H7 (cell line): Measurements from ENCODE around the gene PCDHAC1. TPM values are rescaled to one million over a fixed set of nuclear protein-coding genes. Genes with fewer than 3 reads are reported as not detected.
"Not testable (repeated sequence)": the region's sequence is repeated elsewhere in the genome, so short reads cannot be mapped to it uniquely, and the experiment has no call there.

Source experiments
- DNase-seq: peaks from one replicate; pipeline ENCODE4 v3.0.0; 2012
- H3K27me3 ChIP-seq: 2 replicates; pipeline ENCODE4 v1.6.0; 2011; ENCODE audit warnings: mild to moderate bottlenecking, low read length; ENCODE audit not compliant: control insufficient read depth, insufficient read depth
- H3K36me3 ChIP-seq: replicated peaks from 2 replicates; pipeline ENCODE4 v1.5.1; 2011; ENCODE audit warnings: low read length; ENCODE audit not compliant: control insufficient read depth, insufficient read depth
- H3K4me3 ChIP-seq: 2 replicates; pipeline ENCODE4 v1.5.1; 2011; ENCODE audit warnings: low read depth, mild to moderate bottlenecking, control low read depth, low read length, moderate library complexity; ENCODE audit not compliant: insufficient read depth
- total RNA-seq: library from RNA; depleted of rRNA; stranded (reverse); fragments of >200 nt; shearing (Covaris generic); gene quantifications from 2 replicates; pipeline ENCODE4 v1.2.3, GENCODE V29; 2014; rRNA removed

Gene PCDHAC1, protein sequence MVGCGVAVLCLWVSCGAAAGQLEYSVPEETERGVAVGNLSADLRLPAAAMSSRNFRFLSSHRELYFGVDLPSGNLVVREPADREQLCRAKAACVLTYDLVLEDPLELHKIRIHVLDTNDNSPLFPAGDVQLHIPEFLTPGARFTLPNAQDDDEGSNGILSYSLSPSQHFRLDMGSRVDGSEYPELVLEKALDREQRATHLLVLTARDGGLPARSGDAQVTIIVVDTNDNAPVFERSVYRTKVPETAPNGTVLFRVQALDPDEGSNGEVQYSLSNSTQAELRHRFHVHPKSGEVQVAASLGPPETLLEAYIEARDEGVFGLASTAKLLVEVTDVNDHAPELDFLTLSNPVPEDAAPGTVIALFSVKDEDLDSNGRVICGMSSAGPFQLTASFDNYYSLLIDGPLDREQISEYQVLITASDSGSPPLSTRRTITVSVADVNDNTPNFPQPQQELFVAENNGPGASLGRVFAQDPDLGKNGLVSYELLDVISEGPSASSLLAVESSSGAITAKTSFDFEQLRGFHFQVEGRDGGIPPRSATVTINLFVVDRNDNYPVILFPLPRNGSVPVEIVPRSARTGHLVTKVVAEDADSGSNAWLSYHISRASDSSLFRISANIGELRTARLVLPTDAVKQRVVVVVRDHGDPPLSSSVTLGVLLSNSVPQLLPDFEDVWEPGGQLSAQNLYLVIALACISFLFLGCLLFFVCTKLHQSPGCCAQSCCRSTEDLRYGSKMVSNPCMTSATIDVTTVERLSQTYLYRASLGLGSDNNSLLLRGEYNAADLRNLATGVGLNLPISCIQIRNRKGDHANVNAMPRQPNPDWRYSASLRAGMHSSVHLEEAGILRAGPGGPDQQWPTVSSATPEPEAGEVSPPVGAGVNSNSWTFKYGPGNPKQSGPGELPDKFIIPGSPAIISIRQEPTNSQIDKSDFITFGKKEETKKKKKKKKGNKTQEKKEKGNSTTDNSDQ
- total RNA-seq: 10.3 and 17.3 TPM in 2 replicates

DNA sequence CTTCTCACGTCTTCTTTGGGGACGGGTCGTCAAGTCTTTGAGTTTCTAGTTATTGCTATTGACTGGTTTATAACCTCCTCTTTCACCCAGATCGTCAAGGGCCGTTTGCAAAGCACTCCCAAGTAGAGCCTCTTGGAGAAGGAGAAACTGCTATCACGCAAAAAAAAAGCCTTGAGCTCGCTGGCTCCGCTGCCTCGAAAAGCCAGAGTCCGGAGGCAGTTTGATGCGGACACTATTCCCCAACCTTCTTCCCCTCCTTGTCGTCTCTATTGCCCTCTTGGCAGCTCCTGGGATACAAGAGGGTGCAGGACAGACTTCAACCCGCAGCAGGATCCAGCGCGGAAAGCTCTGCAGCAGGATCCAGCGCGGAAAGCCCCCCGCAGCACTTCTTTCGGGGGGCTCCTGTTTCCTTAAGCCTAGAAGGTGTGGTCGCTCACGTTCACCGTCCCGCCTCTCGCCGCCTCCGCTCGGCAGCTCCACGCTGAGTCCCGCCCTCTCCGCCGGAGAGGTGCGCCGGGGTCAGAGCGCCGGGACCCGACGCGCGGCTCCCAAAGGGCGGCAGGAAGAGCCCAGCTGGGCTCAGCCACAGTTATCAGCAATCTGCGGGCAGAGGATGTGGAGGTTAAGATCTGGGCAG, at the start of gene PCDHAC1:
Gene PCDHAC1, plus strand, starts transcription at position 494 of the 637 bp plus-strand sequence. CDS start 594 bp downstream, outside the sequence.
- H3K27me3 ChIP-seq: peaks cover 20% of the 10 kb centered on the region
- no peaks in the 10 kb centered on the region for H3K36me3 ChIP-seq
- peak within 1 kb of the TSS; percentile 54 for H3K4me3 ChIP-seq
- peak; percentile 79 for DNase-seq

DNA sequence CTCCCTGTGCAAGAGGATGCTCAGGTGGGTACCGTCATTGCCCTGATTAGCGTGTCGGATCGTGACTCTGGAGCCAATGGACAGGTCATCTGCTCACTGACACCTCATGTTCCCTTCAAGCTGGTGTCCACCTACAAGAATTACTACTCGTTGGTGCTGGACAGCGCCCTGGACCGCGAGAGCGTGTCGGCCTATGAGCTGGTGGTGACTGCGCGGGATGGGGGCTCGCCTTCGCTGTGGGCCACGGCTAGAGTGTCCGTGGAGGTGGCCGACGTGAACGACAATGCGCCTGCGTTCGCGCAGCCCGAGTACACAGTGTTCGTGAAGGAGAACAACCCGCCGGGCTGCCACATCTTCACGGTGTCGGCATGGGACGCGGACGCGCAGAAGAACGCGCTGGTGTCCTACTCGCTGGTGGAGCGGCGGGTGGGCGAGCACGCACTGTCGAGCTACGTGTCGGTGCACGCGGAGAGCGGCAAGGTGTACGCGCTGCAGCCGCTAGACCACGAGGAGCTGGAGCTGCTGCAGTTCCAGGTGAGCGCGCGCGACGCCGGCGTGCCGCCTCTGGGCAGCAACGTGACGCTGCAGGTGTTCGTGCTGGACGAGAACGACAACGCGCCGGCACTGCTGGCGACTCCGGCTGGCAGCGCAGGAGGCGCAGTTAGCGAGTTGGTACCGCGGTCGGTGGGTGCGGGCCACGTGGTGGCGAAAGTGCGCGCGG, 49.4 kb upstream of the PCDHAC1 start:
- not testable (repeated sequence) for H3K4me3 ChIP-seq, H3K27me3 ChIP-seq, H3K36me3 ChIP-seq, DNase-seq

DNA sequence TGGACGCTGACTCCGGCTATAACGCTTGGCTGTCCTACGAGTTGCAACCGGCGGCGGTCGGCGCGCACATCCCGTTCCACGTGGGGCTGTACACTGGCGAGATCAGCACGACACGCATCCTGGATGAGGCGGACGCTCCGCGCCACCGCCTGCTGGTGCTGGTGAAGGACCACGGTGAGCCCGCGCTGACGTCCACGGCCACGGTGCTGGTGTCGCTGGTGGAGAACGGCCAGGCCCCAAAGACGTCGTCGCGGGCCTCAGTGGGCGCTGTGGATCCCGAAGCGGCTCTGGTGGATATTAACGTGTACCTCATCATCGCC, 48.9 kb upstream of the PCDHAC1 start:
- no peaks in the 10 kb centered on the region for H3K36me3 ChIP-seq
- DNase-seq: no peak
- H3K27me3 ChIP-seq: no peaks in the 10 kb centered on the region
- no peak overlapping the region for H3K4me3 ChIP-seq

DNA sequence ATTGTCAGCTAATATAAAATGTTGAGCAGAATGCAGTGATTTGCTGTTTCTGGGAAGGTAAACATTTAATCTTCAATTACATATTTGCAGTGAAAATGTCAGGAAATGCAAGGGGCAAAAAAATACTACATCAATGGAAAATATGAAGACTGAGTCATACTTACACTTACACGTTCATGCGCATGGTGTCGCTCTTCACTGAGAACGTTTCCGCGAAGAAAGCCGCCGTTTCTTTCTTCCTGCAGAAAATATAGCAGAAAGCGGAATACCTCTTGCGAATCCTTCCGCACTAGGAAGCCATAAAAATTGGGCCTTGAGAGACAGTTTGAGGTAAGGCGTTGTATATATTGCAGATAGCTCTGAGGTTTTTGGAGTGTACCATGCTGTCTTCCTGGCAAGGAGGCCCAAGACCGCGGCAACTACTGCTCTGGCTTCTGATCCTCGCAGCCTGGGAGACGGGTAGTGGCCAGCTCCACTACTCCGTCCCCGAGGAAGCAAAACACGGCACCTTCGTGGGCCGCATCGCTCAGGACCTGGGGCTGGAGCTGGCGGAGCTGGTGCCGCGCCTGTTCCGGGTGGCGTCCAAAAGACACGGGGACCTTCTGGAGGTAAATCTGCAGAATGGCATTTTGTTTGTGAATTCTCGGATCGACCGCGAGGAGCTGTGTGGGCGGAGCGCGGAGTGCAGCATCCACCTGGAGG, 44.1 kb upstream of the PCDHAC1 start, which contains the start of gene PCDHA13:
Gene PCDHA13, plus strand, starts transcription at position 236 of the 702 bp plus-strand sequence. Its CDS starts 145 bp downstream, at position 381.
- H3K4me3 ChIP-seq: peak within 1 kb of the TSS; percentile 34
- H3K36me3 ChIP-seq: no peaks in the 10 kb centered on the region
- H3K27me3 ChIP-seq: no peaks in the 10 kb centered on the region
- peak; percentile 28 for DNase-seq

DNA sequence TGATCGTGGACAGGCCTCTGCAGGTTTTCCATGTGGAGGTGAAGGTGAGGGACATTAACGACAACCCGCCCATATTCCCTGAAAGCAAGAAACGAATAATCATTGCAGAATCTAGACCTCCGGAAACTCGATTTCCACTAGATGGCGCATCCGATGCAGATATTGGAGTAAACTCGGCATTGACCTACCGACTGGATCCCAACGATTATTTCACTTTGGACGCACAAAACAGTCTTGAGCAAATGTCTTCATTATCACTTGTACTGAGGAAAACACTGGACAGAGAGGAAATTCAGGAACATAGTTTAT, 43.6 kb upstream of the PCDHAC1 start:
- H3K27me3 ChIP-seq: no peaks in the 10 kb centered on the region
- no peaks in the 10 kb centered on the region for H3K36me3 ChIP-seq
- peak; percentile 83 for DNase-seq
- peak overlapping the region; percentile 34 for H3K4me3 ChIP-seq

DNA sequence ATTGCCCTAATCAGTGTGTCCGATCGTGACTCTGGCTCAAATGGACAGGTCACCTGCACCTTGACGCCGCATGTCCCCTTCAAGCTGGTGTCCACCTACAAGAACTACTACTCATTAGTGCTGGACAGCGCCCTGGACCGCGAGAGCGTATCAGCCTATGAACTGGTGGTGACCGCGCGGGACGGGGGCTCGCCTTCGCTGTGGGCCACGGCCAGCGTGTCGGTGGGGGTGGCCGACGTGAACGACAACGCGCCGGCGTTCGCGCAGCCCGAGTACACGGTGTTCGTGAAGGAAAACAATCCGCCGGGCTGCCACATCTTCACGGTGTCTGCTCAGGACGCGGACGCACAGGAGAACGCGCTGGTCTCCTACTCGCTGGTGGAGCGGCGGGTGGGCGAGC, 42.7 kb upstream of the PCDHAC1 start:
- Histone ChIP-seq H3K27me3 (no peaks in the 10 kb centered on the region), H3K4me3 (no peak overlapping the region), H3K36me3 (no peaks in the 10 kb centered on the region)
- DNase-seq: peak; percentile 13

DNA sequence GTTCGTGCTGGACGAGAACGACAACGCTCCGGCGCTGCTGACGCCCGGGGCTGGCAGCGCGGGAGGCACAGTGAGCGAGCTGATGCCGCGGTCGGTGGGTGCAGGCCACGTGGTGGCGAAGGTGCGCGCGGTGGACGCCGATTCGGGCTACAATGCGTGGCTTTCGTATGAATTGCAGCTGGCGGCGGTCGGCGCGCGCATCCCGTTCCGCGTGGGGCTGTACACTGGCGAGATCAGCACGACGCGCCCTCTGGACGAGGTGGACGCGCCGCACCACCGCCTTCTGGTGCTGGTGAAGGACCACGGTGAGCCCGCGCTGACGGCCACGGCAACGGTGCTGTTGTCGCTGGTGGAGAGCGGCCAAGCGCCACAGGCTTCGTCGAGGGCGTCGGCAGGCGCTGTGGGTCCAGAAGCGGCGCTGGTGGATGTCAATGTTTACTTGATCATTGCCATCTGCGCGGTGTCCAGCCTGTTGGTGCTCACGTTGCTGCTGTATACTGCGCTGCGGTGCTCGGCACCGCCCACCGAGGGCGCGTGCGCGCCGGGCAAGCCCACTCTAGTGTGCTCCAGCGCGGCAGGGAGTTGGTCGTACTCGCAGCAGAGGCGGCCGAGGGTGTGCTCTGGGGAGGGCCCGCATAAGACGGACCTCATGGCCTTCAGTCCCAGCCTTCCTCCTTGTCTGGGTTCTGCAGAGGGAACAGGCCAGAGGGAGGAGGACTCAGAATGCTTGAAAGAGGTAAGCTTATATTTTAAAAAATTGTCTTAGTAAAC, 42.0 kb upstream of the PCDHAC1 start:
- DNase-seq: peak; percentile 28
- Histone ChIP-seq H3K27me3 (no peaks in the 10 kb centered on the region), H3K4me3 (no peak overlapping the region), H3K36me3 (no peaks in the 10 kb centered on the region)

DNA sequence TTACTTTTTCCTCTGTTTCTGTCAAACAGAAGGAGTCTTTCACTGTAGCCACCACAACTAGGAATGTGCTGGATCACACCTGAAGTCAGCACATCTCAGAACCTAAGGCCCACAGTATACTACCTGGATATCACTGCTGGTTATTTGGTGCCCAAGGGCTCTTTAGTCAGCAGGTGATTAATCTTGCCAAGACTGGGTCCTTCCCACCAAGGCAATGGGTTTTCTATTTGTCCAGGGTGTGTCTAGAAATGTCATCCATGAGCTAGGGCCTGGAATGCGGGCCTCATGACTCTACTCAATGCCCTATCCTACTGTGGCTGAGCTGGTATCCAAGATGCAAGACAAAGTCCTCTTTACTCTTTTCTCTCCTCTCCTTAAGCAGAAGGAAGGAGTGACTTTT, 9.8 kb upstream of the PCDHAC1 start:
- H3K4me3 ChIP-seq: no peak overlapping the region

DNA sequence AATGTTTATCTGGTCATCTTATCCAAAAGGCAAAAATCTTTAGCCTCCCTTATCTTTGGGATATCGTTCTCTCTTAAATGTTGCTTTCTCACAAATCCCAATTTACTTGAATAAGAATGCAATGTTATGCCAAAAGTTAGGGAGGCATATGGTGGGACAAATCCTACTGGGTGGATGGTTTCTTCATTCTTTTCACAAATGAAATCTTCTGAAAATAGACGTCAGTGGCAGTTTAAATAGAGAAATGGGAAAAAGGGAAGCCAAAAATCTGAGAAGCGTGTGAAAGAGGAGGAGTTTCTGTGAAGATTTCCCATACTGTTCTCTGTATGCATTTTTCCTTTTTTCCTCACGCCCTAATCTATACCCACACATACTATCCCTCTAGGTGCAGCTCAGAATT, 2.5 kb upstream of the PCDHAC1 start:
- DNase-seq: no peak
- Histone ChIP-seq H3K27me3 (peaks cover 20% of the 10 kb centered on the region), H3K36me3 (no peaks in the 10 kb centered on the region), H3K4me3 (no peak overlapping the region)

More for the DNA sequence above, 9.8 kb upstream of the PCDHAC1 start:
- Histone ChIP-seq H3K36me3 (no peaks in the 10 kb centered on the region), H3K27me3 (no peaks in the 10 kb centered on the region)
- DNase-seq: no peak

DNA sequence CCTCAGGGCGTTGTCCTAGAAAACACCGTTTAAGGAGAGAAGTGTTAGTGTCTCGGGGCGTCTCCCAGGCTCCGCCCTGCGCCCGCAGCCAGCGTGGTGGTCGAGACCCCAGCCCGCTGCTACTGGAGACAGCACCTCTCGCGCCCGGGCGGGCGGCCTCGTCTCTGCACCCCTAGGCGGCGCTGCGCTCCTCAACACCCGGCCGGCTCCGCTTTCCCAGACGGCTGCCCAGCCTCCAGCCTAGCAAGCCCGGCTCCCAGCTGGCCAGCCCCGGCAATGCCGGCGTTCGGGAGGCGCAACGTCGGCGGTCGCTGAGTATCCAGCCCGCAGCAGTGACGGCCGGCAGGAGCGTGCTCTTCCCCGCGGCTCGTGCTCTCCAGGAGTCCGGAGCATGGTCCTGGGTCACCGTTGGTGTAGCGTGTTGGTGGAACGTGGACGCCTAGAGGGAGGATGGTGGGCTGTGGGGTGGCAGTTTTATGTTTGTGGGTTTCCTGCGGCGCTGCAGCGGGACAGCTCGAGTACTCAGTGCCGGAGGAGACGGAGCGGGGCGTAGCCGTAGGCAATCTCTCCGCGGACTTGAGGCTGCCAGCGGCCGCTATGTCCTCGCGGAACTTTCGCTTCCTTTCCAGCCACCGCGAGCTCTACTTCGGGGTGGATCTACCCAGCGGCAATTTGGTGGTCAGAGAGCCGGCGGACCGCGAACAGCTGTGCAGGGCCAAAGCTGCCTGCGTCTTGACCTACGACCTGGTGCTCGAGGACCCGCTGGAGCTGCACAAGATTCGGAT, 536 bp downstream of the PCDHAC1 start:
- DNase-seq: peak; percentile 90
- Histone ChIP-seq H3K36me3 (no peaks in the 10 kb centered on the region), H3K27me3 (peaks cover 20% of the 10 kb centered on the region), H3K4me3 (peak overlapping the region; percentile 54)

DNA sequence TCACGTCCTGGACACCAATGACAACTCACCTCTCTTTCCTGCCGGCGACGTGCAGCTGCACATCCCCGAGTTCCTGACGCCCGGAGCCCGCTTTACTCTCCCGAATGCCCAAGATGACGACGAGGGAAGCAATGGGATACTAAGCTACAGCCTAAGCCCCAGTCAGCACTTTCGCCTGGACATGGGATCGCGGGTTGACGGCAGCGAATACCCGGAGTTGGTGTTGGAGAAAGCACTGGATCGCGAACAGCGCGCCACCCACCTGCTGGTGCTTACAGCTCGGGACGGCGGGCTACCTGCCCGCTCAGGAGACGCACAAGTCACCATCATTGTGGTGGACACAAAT, 1.1 kb downstream of the PCDHAC1 start:
- no peaks in the 10 kb centered on the region for H3K36me3 ChIP-seq
- H3K27me3 ChIP-seq: peaks cover 20% of the 10 kb centered on the region
- H3K4me3 ChIP-seq: peak overlapping the region; percentile 54
- peak; percentile 50 for DNase-seq

DNA sequence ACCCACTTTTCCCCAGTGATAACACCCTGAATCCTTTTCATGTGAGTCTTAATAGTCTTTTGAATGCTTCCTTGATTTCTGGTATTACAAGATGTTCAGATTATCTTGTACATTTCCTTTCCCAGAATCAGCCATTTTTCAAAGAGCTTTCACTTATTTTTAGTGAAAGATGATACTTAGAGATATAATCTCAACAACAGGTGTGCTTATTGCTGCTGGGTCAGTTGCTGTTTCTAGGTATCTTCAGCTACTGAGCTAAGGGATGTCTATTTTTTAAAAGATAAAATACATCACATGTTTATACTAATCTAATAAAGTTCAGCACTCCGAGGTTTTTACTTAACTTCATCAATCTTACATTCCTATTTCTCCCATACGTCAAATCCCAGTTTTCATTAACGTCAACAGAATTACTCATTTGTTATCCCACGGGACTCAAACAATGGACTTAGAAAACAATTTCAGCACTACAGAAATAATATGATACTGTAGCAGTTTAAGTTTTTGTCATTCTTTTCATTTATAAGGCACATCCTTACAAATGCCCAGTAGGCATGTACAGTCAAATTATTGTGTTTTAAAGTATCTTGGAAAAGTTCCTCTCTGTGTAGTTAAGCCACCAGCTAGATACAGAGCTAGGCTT, 9.0 kb downstream of the PCDHAC1 start:
- H3K27me3 ChIP-seq: no peaks in the 10 kb centered on the region
- H3K4me3 ChIP-seq: no peak overlapping the region
- no peaks in the 10 kb centered on the region for H3K36me3 ChIP-seq
- DNase-seq: no peak
